ENCODE data around the gene NDUFB8. TPM values are rescaled to one million over a fixed set of nuclear protein-coding genes. Genes with fewer than 3 reads are reported as not detected.
"Not testable (repeated sequence)": the region's sequence is repeated elsewhere in the genome, so short reads cannot be mapped to it uniquely, and the experiment has no call there.

Gene NDUFB8
- 296 and 504 TPM in 2 replicates for total RNA-seq
- polyA plus RNA-seq: 577 and 748 TPM in 2 replicates

DNA sequence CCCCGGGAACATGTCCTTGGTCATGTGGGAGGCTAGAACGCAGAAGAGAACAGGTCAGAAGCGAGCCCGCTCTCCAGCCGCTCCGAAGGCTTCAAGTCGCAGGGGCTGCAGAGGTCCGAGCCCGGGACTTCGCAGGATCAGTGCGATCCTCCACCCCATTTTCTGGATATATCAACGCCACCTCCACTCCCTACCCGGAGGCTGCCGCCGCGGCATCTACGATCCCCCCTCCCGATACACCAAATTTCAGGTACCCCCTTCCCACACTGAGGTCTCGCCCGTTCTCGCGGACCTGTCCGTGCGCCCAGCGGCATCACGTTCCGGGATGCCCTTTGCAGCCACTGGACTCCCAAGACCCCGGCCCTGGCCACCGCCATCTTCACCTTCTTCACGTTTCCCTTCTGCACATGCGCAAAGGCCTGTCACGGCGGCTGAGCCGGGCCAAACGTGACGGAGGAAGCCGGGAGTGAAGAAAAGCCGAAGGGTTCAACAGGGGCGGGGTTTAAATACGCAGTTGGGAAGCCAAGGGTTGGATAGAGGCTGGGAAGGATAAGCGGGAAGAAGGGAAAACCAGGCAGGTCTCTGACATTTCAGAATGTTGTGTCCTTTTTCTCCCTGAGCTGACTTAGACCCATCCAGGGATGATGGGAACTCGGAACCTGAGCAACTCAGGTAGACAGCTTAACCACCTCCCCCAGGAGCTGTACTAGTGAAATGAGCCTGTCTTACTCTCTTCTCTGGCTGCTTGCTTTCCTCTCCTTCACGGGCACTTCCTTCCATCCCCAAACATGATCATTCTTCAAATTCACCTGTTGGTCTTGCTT, at the start of gene NDUFB8:
TSS of gene NDUFB8 (minus strand) at position 397 of the 824 bp plus-strand sequence. CDS start at position 377, 20 bp downstream.
- peak within 1 kb of the TSS; percentile 17 for H3K27ac ChIP-seq

DNA sequence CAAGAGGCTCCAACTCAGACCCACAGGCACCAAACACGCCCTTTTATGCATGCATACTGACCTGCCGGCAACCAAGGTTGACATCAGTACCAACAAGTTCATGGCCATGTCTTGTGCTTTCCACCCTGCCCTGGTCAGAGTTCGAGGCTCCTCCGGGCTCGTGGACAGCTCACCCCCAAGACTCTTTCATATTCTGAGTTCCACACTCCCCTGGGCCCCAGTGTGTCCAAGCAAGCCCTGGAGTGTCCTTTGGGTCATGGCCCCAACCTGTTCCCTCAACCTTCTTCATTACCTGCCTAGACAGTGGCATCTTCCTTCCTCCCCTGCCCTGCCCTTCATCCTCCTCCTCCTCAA, 46.6 kb upstream of the NDUFB8 start:
- no peak overlapping the region for H3K4me3 ChIP-seq
- DNase-seq (ENCODE audit: low read depth in 1 of 2, low spot score in 1 of 2): no peak
- TF ChIP-seq, protein P1, sequence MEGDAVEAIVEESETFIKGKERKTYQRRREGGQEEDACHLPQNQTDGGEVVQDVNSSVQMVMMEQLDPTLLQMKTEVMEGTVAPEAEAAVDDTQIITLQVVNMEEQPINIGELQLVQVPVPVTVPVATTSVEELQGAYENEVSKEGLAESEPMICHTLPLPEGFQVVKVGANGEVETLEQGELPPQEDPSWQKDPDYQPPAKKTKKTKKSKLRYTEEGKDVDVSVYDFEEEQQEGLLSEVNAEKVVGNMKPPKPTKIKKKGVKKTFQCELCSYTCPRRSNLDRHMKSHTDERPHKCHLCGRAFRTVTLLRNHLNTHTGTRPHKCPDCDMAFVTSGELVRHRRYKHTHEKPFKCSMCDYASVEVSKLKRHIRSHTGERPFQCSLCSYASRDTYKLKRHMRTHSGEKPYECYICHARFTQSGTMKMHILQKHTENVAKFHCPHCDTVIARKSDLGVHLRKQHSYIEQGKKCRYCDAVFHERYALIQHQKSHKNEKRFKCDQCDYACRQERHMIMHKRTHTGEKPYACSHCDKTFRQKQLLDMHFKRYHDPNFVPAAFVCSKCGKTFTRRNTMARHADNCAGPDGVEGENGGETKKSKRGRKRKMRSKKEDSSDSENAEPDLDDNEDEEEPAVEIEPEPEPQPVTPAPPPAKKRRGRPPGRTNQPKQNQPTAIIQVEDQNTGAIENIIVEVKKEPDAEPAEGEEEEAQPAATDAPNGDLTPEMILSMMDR (IDR thresholded peaks at IDR 0.05; ENCODE audit: low read depth, low read length): no peak
- no peak overlapping the region for H3K27ac ChIP-seq
- no peaks in the 10 kb centered on the region for H3K9me3 ChIP-seq (ENCODE audit: low read depth)
- H3K4me1 ChIP-seq (ENCODE audit: low read depth): no peaks in the 10 kb centered on the region
- peaks cover 64% of the 10 kb centered on the region for H3K27me3 ChIP-seq
- no peaks in the 10 kb centered on the region for H3K36me3 ChIP-seq

More for the DNA sequence above, at the start of gene NDUFB8:
- peaks cover 19% of the 10 kb centered on the region for H3K36me3 ChIP-seq
- H3K4me1 ChIP-seq (ENCODE audit: low read depth): peaks cover 7% of the 10 kb centered on the region
- TF ChIP-seq, protein P1 (IDR thresholded peaks at IDR 0.05; ENCODE audit: low read depth, low read length): no peak
- DNase-seq (ENCODE audit: low read depth in 1 of 2, low spot score in 1 of 2): peak; percentile 89 to 90
- H3K4me3 ChIP-seq: peak within 1 kb of the TSS; percentile 98
- H3K9me3 ChIP-seq (ENCODE audit: low read depth): no peaks in the 10 kb centered on the region
- no peaks in the 10 kb centered on the region for H3K27me3 ChIP-seq

DNA sequence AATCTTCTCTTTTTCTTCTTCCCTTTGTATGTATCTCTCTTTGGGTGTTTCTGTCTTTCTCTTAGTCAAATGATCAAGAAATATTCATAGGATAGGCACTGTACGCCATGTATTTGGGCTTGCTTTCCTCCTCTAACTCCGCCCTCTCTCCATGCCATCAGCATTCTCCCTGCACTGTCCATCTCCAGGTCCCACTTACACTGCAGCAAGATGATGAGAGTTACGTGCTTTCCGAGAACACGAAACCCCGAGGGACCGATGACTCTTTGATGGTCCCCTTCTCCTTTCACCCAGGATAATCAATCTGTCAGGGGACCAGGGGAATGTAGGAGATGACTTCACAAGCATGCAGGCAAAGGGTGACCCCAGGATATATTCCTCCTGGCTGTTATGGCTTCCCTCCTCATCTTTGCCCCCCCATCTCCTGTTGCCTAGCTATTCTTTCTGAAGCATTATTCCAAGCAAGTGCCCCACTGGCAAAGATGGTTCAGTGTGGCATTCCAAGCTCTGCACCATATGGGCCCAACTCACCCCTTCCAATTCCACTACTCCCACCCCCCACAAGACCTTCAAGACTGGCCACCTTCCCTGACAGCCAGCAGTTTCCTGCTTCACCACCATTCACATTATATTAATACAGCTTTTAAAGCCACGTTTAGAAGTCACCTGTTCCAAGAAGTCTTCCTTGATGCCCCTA, 46.1 kb upstream of the NDUFB8 start:
- H3K9me3 ChIP-seq (ENCODE audit: low read depth): no peaks in the 10 kb centered on the region
- no peaks in the 10 kb centered on the region for H3K36me3 ChIP-seq
- no peak overlapping the region for H3K27ac ChIP-seq
- no peak overlapping the region for H3K4me3 ChIP-seq
- H3K4me1 ChIP-seq (ENCODE audit: low read depth): no peaks in the 10 kb centered on the region
- no peak for DNase-seq (ENCODE audit: low read depth in 1 of 2, low spot score in 1 of 2)
- TF ChIP-seq, protein P1 (IDR thresholded peaks at IDR 0.05; ENCODE audit: low read depth, low read length): no peak
- H3K27me3 ChIP-seq: peaks cover 64% of the 10 kb centered on the region

DNA sequence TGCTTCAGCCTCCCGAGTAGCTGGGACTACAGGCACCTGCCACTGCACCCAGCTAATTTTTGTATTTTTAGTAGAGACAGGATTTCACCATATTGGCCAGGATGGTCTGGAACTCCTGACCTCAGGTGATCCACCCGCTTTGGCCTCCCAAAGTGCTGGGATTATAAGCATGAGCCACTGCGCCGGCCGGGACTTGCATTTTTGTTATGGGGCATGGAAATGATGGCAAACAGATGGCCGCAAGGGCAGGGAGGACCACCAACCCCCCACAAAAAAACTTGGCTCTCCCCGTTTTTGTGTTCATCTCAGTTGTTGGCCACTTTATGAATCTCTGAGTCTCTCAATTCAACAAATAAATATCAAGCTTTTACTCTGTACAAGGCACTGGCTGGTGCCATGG, 45.5 kb upstream of the NDUFB8 start:
- not testable (repeated sequence) for H3K4me3 ChIP-seq; H3K27ac ChIP-seq; DNase-seq (ENCODE audit: low read depth in 1 of 2, low spot score in 1 of 2); H3K4me1 ChIP-seq (ENCODE audit: low read depth); H3K36me3 ChIP-seq; H3K9me3 ChIP-seq (ENCODE audit: low read depth)
- peaks cover 62% of the 10 kb centered on the region for H3K27me3 ChIP-seq

GRCh38 chr10:100571084-100571856, 41.6 kb upstream of the NDUFB8 start:
- TF ChIP-seq, protein P1 (IDR thresholded peaks at IDR 0.05; ENCODE audit: low read depth, low read length): no peak
- no peak overlapping the region for H3K4me3 ChIP-seq
- no peaks in the 10 kb centered on the region for H3K4me1 ChIP-seq (ENCODE audit: low read depth)
- H3K27ac ChIP-seq: no peak overlapping the region
- H3K27me3 ChIP-seq: peaks cover 45% of the 10 kb centered on the region
- no peaks in the 10 kb centered on the region for H3K36me3 ChIP-seq
- DNase-seq (ENCODE audit: low read depth in 1 of 2, low spot score in 1 of 2): no peak
- H3K9me3 ChIP-seq (ENCODE audit: low read depth): no peaks in the 10 kb centered on the region
